Dermis microvascular lymphatic vessel endothelial cell (primary cell): ENCODE results near the gene KRTAP13-4. TPM values are rescaled to one million over a fixed set of nuclear protein-coding genes. Genes with fewer than 3 reads are reported as not detected.

ENCODE experiments used
- total RNA-seq: library from RNA; depleted of rRNA; stranded (reverse); fragments of >200 nt; gene quantifications from 2 replicates; pipeline ENCODE4 v1.2.1, GENCODE V29; 2014

KRTAP13-4 gene
- total RNA-seq, 1 donor from 2014 or later, result not detected

Other genes with a start within 250 kb of the KRTAP13-4 start
- not detected in 2 replicates for gene CLDN8, start 214.1 kb upstream of the KRTAP13-4 start, total RNA-seq
- not detected in 2 replicates for gene KRTAP24-1, start 147.3 kb upstream of the KRTAP13-4 start, total RNA-seq
- not detected in 2 replicates for gene KRTAP25-1, start 140.7 kb upstream of the KRTAP13-4 start, total RNA-seq
- gene KRTAP26-1, start 109.9 kb upstream of the KRTAP13-4 start, total RNA-seq, result not detected in 2 replicates
- not detected in 2 replicates for gene KRTAP27-1, start 92.5 kb upstream of the KRTAP13-4 start, total RNA-seq
- gene KRTAP23-1, start 81.6 kb upstream of the KRTAP13-4 start, total RNA-seq, result not detected in 2 replicates
- gene KRTAP13-2, start 57.9 kb upstream of the KRTAP13-4 start, total RNA-seq, result not detected in 2 replicates
- not detected in 2 replicates for gene KRTAP13-1, start 34.2 kb upstream of the KRTAP13-4 start, total RNA-seq
- gene KRTAP13-3, start 4.3 kb upstream of the KRTAP13-4 start, total RNA-seq, result not detected in 2 replicates
- gene KRTAP15-1, start 10.1 kb downstream of the KRTAP13-4 start, total RNA-seq, result not detected in 2 replicates
- not detected in 2 replicates for gene KRTAP19-1, start 50.1 kb downstream of the KRTAP13-4 start, total RNA-seq
- not detected in 2 replicates for gene KRTAP19-2, start 57.2 kb downstream of the KRTAP13-4 start, total RNA-seq
- gene KRTAP19-3, start 61.8 kb downstream of the KRTAP13-4 start, total RNA-seq, result not detected in 2 replicates
- gene KRTAP19-4, start 66.9 kb downstream of the KRTAP13-4 start, total RNA-seq, result not detected in 2 replicates
- not detected in 2 replicates for gene KRTAP19-5, start 71.9 kb downstream of the KRTAP13-4 start, total RNA-seq
- gene KRTAP19-6, start 111.6 kb downstream of the KRTAP13-4 start, total RNA-seq, result not detected in 2 replicates
- not detected in 2 replicates for gene KRTAP19-7, start 131.1 kb downstream of the KRTAP13-4 start, total RNA-seq
- gene KRTAP22-2, start 160.2 kb downstream of the KRTAP13-4 start, total RNA-seq, result not detected in 2 replicates
- not detected in 2 replicates for gene KRTAP6-3, start 162.2 kb downstream of the KRTAP13-4 start, total RNA-seq
- gene KRTAP6-2, start 168.7 kb downstream of the KRTAP13-4 start, total RNA-seq, result not detected in 2 replicates
- gene KRTAP22-1, start 170.9 kb downstream of the KRTAP13-4 start, total RNA-seq, result not detected in 2 replicates
- gene KRTAP6-1, start 183.7 kb downstream of the KRTAP13-4 start, total RNA-seq, result not detected in 2 replicates
- gene KRTAP20-1, start 186.2 kb downstream of the KRTAP13-4 start, total RNA-seq, result not detected in 2 replicates
- gene KRTAP20-4, start 190.4 kb downstream of the KRTAP13-4 start, total RNA-seq, result not detected in 2 replicates
- gene KRTAP20-2, start 205.0 kb downstream of the KRTAP13-4 start, total RNA-seq, result not detected in 2 replicates
- not detected in 2 replicates for gene KRTAP20-3, start 212.6 kb downstream of the KRTAP13-4 start, total RNA-seq